ACC112 (cell line): ENCODE measurements around the gene NIPBL.
"Not testable (repeated sequence)": the region's sequence is repeated elsewhere in the genome, so short reads cannot be mapped to it uniquely, and the experiment has no call there.

Source experiments
- H2AFZ ChIP-seq: fragments of 200-600 bp; sonication (generic); one replicate; pipeline ENCODE4 v1.6.0; 2017; ENCODE audit warnings: antibody characterized with exemption, low read length; ENCODE audit not compliant: unreplicated experiment
- H3K27ac ChIP-seq: fragments of 200-600 bp; sonication (generic); 2 replicates; pipeline ENCODE4 v1.5.1; 2014; ENCODE audit warnings: low read depth, mild to moderate bottlenecking, antibody characterized with exemption, low read length, moderate library complexity
- H3K27me3 ChIP-seq: fragments of 200-600 bp; sonication (generic); 2 replicates; pipeline ENCODE4 v1.6.1; 2014; ENCODE audit warnings: mild to moderate bottlenecking, antibody characterized with exemption, low read length, moderate library complexity, mixed read lengths; ENCODE audit not compliant: insufficient read depth
- H3K36me3 ChIP-seq: fragments of 200-600 bp; sonication (generic); 2 replicates; pipeline ENCODE4 v1.6.1; 2016; ENCODE audit warnings: mild to moderate bottlenecking, antibody characterized with exemption, low read length, moderate library complexity, mixed read lengths; ENCODE audit not compliant: insufficient read depth
- H3K4me1 ChIP-seq: fragments of 200-600 bp; sonication (generic); one replicate; pipeline ENCODE4 v1.6.1; 2016; ENCODE audit warnings: low read length, mixed read lengths; ENCODE audit not compliant: insufficient read depth, unreplicated experiment, control insufficient read depth
- H3K4me3 ChIP-seq: fragments of 200-600 bp; sonication (generic); 2 replicates; pipeline ENCODE4 v1.5.1; 2014; ENCODE audit warnings: mild to moderate bottlenecking, low read depth, low read length
- H3K79me2 ChIP-seq: fragments of 200-600 bp; sonication (generic); one replicate; pipeline ENCODE4 v1.6.0; 2016; ENCODE audit warnings: low read length; ENCODE audit not compliant: control insufficient read depth, unreplicated experiment, insufficient read depth

NIPBL gene

GRCh38 chr5:36876299-36876964, at the start of gene NIPBL:
TSS of gene NIPBL (plus strand) at chr5:36876769. CDS start at chr5:36953697, 76,928 bp downstream.
- no peaks in the 10 kb centered on the region for H3K36me3 ChIP-seq
- H3K79me2 ChIP-seq = peaks cover 88% of the 10 kb centered on the region
- peaks cover 24% of the 10 kb centered on the region for H3K4me1 ChIP-seq
- H3K27me3 ChIP-seq = no peaks in the 10 kb centered on the region
- H3K4me3 ChIP-seq = peak within 1 kb of the TSS; percentile 88
- peak within 1 kb of the TSS; percentile 85 for H3K27ac ChIP-seq
- H2AFZ ChIP-seq = peak within 1 kb of the TSS; percentile 89

GRCh38 chr5:36832274-36832673, 44.3 kb upstream of the NIPBL start:
- Histone ChIP-seq H3K4me3 (no peak overlapping the region), H3K27ac (no peak overlapping the region), H3K4me1 (no peaks in the 10 kb centered on the region), H3K36me3 (no peaks in the 10 kb centered on the region), H2AFZ (no peak overlapping the region), H3K79me2 (no peaks in the 10 kb centered on the region), H3K27me3 (peaks cover 51% of the 10 kb centered on the region)

GRCh38 chr5:36836831-36837230, 39.7 kb upstream of the NIPBL start:
- no peaks in the 10 kb centered on the region for H3K36me3 ChIP-seq
- peaks cover 63% of the 10 kb centered on the region for H3K27me3 ChIP-seq
- no peak overlapping the region for H2AFZ ChIP-seq
- H3K27ac ChIP-seq = no peak overlapping the region
- H3K4me3 ChIP-seq = no peak overlapping the region
- H3K79me2 ChIP-seq = no peaks in the 10 kb centered on the region
- no peaks in the 10 kb centered on the region for H3K4me1 ChIP-seq

- Histone ChIP-seq H2AFZ (no peak overlapping the region), H3K36me3 (no peaks in the 10 kb centered on the region), H3K27ac (no peak overlapping the region), H3K4me1 (no peaks in the 10 kb centered on the region), H3K4me3 (no peak overlapping the region), H3K27me3 (peaks cover 58% of the 10 kb centered on the region), H3K79me2 (no peaks in the 10 kb centered on the region)
Observed at GRCh38 chr5:36839489-36840476, 36.8 kb upstream of the NIPBL start.

GRCh38 chr5:36841677-36842076, 34.9 kb upstream of the NIPBL start:
- Histone ChIP-seq H3K27ac (no peak overlapping the region), H3K4me3 (no peak overlapping the region), H3K36me3 (no peaks in the 10 kb centered on the region), H3K27me3 (peaks cover 62% of the 10 kb centered on the region), H2AFZ (no peak overlapping the region), H3K4me1 (no peaks in the 10 kb centered on the region), H3K79me2 (no peaks in the 10 kb centered on the region)

- H3K79me2 ChIP-seq = no peaks in the 10 kb centered on the region
- no peak overlapping the region for H2AFZ ChIP-seq
- H3K4me3 ChIP-seq = no peak overlapping the region
- peaks cover 62% of the 10 kb centered on the region for H3K27me3 ChIP-seq
- H3K36me3 ChIP-seq = no peaks in the 10 kb centered on the region
- no peak overlapping the region for H3K27ac ChIP-seq
- no peaks in the 10 kb centered on the region for H3K4me1 ChIP-seq
Observed at GRCh38 chr5:36842087-36842486, 34.5 kb upstream of the NIPBL start.

GRCh38 chr5:36844305-36844704, 32.3 kb upstream of the NIPBL start:
- Histone ChIP-seq H3K36me3 (no peaks in the 10 kb centered on the region), H3K27me3 (peaks cover 55% of the 10 kb centered on the region), H2AFZ (no peak overlapping the region), H3K79me2 (no peaks in the 10 kb centered on the region), H3K4me1 (no peaks in the 10 kb centered on the region), H3K4me3 (no peak overlapping the region), H3K27ac (no peak overlapping the region)

- H3K27me3 ChIP-seq = peaks cover 37% of the 10 kb centered on the region
- not testable (repeated sequence) for H3K4me3 ChIP-seq, H3K79me2 ChIP-seq, H3K27ac ChIP-seq, H3K36me3 ChIP-seq, H3K4me1 ChIP-seq, H2AFZ ChIP-seq
Observed at GRCh38 chr5:36848545-36848944, 28.0 kb upstream of the NIPBL start.

GRCh38 chr5:36852903-36853302, 23.7 kb upstream of the NIPBL start:
- H3K4me3 ChIP-seq, H3K79me2 ChIP-seq, H3K27ac ChIP-seq, H2AFZ ChIP-seq, H3K36me3 ChIP-seq, H3K4me1 ChIP-seq: not testable (repeated sequence)
- peaks cover 15% of the 10 kb centered on the region for H3K27me3 ChIP-seq

- Histone ChIP-seq H3K27me3 (peaks cover 5% of the 10 kb centered on the region), H2AFZ (no peak overlapping the region), H3K27ac (no peak overlapping the region), H3K36me3 (no peaks in the 10 kb centered on the region), H3K4me1 (no peaks in the 10 kb centered on the region), H3K4me3 (no peak overlapping the region), H3K79me2 (no peaks in the 10 kb centered on the region)
Observed at GRCh38 chr5:36854402-36855140, 22.0 kb upstream of the NIPBL start.
